ENCODE measurements around the gene SEL1L3.

The SEL1L3 gene

GRCh38 chr4:25729564-25729963, 133.2 kb downstream of the SEL1L3 start:
- H3K4me3 ChIP-seq (ENCODE audit: control insufficient read depth, low read depth, low read length), result no peak overlapping the region
- DNase-seq (ENCODE audit: low read depth), result no peak
- TF ChIP-seq, protein P1, sequence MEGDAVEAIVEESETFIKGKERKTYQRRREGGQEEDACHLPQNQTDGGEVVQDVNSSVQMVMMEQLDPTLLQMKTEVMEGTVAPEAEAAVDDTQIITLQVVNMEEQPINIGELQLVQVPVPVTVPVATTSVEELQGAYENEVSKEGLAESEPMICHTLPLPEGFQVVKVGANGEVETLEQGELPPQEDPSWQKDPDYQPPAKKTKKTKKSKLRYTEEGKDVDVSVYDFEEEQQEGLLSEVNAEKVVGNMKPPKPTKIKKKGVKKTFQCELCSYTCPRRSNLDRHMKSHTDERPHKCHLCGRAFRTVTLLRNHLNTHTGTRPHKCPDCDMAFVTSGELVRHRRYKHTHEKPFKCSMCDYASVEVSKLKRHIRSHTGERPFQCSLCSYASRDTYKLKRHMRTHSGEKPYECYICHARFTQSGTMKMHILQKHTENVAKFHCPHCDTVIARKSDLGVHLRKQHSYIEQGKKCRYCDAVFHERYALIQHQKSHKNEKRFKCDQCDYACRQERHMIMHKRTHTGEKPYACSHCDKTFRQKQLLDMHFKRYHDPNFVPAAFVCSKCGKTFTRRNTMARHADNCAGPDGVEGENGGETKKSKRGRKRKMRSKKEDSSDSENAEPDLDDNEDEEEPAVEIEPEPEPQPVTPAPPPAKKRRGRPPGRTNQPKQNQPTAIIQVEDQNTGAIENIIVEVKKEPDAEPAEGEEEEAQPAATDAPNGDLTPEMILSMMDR (IDR thresholded peaks at IDR 0.05; ENCODE audit: control insufficient read depth, insufficient read depth, low read depth, low read length, missing control alignments), result no peak

DNA sequence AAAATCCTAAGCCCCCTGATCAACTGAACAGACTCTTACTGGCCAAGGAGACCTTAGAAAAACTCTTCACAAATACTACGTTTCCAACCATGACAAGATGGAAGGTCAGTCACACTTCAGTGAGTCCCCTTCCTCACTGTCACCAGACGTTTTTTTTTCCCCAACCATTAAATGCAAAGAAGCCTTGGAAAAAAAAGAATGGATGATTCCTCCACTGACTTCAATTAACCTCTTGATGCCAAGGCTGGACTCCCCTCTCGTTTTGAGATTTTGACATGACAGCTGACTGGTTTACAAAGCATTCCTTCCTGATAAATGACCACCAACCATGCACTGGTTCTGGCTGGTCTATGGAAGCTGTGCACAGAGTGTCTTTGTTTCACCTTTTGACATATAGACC, 133.9 kb downstream of the SEL1L3 start:
- TF ChIP-seq, protein P1 (IDR thresholded peaks at IDR 0.05; ENCODE audit: control insufficient read depth, insufficient read depth, low read depth, low read length, missing control alignments), result no peak
- H3K4me3 ChIP-seq (ENCODE audit: control insufficient read depth, low read depth, low read length), result no peak overlapping the region
- no peak for DNase-seq (ENCODE audit: low read depth)

DNA sequence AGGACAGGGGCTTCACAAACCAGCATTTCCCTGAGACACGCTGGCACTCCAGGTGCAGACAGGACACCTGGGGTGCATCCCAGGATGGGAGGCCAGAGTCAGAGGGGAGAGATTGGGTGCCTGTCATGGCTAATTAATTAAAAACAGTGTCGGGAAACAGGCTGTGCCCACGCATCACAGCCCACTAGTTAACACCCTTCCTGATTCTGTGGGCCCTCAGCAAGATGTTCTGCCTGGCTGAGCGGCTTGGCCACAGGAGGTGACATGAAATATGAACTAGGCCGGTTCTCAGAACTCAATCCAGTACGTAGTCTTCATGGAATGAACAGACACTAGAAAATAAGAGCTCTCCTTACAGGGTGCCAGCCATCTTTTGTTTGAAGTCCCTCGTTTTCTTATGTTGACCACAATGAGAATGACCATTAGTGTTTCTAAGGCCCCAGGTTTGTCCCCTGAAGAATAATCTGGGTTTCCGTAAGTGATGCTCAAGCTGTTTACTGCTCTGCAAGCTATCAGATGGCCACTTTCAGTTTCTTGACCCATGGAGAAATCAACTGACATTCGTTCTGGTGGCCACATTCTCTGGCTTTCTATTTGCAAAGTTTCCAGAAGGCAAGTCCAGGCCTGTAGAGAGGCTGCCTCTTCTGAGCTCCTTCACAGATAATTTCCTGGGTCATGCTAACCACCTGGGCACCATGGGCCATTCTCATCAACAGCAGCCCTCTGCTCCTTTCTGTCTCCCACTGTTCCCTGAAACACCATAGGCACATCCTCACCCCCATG, 134.9 kb downstream of the SEL1L3 start:
- DNase-seq (ENCODE audit: low read depth), result no peak
- TF ChIP-seq, protein P1 (IDR thresholded peaks at IDR 0.05; ENCODE audit: control insufficient read depth, insufficient read depth, low read depth, low read length, missing control alignments), result no peak
- H3K4me3 ChIP-seq (ENCODE audit: control insufficient read depth, low read depth, low read length), result no peak overlapping the region

- TF ChIP-seq, protein P1 (IDR thresholded peaks at IDR 0.05; ENCODE audit: control insufficient read depth, insufficient read depth, low read depth, low read length, missing control alignments), result no peak
Measured at GRCh38 chr4:25725870-25726269, 136.9 kb downstream of the SEL1L3 start.

GRCh38 chr4:25723409-25723808, 139.4 kb downstream of the SEL1L3 start:
- no peak overlapping the region for H3K4me3 ChIP-seq (ENCODE audit: control insufficient read depth, low read depth, low read length)
- TF ChIP-seq, protein P1 (IDR thresholded peaks at IDR 0.05; ENCODE audit: control insufficient read depth, insufficient read depth, low read depth, low read length, missing control alignments), result no peak
- DNase-seq (ENCODE audit: low read depth), result no peak

More at GRCh38 chr4:25725870-25726269, 136.9 kb downstream of the SEL1L3 start:
- no peak for DNase-seq (ENCODE audit: low read depth)
- H3K4me3 ChIP-seq (ENCODE audit: control insufficient read depth, low read depth, low read length), result no peak overlapping the region

GRCh38 chr4:25722964-25723363, 139.8 kb downstream of the SEL1L3 start:
- no peak overlapping the region for H3K4me3 ChIP-seq (ENCODE audit: control insufficient read depth, low read depth, low read length)
- no peak for DNase-seq (ENCODE audit: low read depth)
- TF ChIP-seq, protein P1 (IDR thresholded peaks at IDR 0.05; ENCODE audit: control insufficient read depth, insufficient read depth, low read depth, low read length, missing control alignments), result no peak
